WTC11 (cell line): ENCODE results near the gene ACBD5.

Experiments
- CTCF ChIP-seq: fragments of 200-600 bp; IDR thresholded peaks from 2 replicates; pipeline ENCODE4 v1.8.0; 2022; ENCODE audit warnings: antibody characterized with exemption
- ZNF232 ChIP-seq: sonication (generic); formaldehyde crosslinking; IDR thresholded peaks from 2 replicates; pipeline ENCODE4 v1.8.0; 2022; ENCODE audit warnings: mild to moderate bottlenecking, missing genetic modification reagents
- TF ChIP-seq, protein P1 (sequence below): sonication (generic); formaldehyde crosslinking; IDR thresholded peaks from 2 replicates; pipeline ENCODE4 v1.8.0; 2022; ENCODE audit warnings: mild to moderate bottlenecking, missing genetic modification reagents

DNA sequence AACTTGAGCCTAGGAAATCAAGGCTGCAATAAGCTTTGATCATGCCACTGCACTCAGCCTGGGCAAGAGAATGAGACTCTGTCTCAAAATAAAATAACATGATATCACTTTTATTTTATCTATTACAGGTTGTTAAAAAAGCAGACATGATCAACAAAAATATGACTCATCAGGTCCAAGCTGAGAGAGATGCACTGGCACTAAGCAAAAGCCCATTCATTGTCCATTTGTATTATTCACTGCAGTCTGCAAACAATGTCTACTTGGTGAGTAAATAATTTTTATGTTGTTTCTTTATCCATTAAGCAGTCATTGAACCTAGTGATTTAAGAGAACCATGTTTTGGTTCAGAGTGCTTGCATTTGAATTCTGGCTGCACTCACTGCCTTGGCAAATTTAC lies 82.2 kb downstream of the ACBD5 start:
- TF ChIP-seq CTCF (no peak), ZNF232 (no peak)
- TF ChIP-seq, protein P1, sequence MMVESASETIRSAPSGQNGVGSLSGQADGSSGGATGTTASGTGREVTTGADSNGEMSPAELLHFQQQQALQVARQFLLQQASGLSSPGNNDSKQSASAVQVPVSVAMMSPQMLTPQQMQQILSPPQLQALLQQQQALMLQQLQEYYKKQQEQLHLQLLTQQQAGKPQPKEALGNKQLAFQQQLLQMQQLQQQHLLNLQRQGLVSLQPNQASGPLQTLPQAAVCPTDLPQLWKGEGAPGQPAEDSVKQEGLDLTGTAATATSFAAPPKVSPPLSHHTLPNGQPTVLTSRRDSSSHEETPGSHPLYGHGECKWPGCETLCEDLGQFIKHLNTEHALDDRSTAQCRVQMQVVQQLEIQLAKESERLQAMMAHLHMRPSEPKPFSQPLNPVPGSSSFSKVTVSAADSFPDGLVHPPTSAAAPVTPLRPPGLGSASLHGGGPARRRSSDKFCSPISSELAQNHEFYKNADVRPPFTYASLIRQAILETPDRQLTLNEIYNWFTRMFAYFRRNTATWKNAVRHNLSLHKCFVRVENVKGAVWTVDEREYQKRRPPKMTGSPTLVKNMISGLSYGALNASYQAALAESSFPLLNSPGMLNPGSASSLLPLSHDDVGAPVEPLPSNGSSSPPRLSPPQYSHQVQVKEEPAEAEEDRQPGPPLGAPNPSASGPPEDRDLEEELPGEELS = no peak
